ENCODE results near the gene NBEA.
"Not testable (repeated sequence)": the region's sequence is repeated elsewhere in the genome, so short reads cannot be mapped to it uniquely, and the experiment has no call there.

The NBEA gene

GRCh38 chr13:34944274-34944634 lies 2.2 kb downstream of the NBEA start:
- DNase-seq (ENCODE audit: extremely low read depth in 1 of 2, low read depth in 1 of 2), result no peak

DNA sequence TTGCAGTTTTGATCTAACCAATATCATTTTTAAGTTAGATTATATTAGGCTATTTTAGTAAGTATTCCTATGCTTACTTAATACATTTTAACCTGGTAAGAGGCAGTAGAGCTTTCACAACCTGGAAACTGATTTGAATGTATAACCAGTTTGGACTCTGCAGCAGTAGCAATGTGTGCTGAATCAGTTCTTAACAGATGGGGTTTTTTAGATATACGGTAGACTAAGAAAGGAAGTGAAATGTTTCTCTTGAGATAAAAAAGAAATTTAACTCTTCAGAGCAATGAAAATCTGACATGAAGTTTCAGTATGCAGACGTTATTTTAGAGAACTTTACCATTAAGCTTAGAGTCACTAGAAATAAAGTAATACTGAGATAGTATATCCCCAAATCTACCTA lies 2.7 kb downstream of the NBEA start:
- no peak for DNase-seq (ENCODE audit: extremely low read depth in 1 of 2, low read depth in 1 of 2)

DNA sequence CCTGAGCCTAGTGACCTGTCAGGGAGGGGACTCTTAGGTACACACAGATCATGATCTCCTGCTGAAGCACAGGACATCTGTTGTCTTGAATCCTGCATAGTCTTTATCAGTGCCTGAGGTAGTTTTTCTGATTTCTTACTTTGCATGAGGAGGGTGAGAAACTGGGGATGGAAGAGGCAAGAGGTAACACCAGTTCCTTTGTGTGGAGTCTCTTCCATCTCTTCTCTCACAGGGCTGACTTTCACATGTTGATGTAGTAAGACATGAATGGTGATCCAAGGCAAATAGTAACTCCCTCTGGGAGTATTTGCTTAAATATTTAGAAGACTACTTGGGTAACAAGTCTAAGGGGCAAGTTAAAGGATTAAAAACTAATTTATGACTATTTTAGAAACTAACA lies 9.5 kb downstream of the NBEA start:
- no peak for DNase-seq (ENCODE audit: extremely low read depth in 1 of 2, low read depth in 1 of 2)

DNA sequence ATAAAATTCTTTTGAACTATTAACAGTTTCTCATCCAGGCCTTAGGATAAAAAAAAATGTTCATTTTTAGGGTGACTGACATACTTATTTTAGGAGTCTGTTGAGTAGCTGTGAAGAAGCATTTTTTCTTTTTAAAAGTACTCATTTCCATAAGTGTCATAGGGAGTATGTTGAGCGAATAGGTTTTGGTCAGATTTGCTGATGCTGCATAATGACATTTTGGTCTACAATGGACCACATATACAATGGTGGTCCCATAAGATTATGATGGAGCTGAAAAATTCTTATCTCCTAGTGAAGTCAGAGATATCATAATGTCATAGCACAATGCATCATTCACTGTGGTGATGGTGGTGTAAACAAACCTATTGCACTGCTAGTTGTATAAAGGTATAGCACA lies 17.4 kb downstream of the NBEA start:
- DNase-seq (ENCODE audit: extremely low read depth in 1 of 2, low read depth in 1 of 2), result no peak

- DNase-seq (ENCODE audit: extremely low read depth in 1 of 2, low read depth in 1 of 2), result no peak
Observed at GRCh38 chr13:34964558-34964957, 22.5 kb downstream of the NBEA start.

GRCh38 chr13:34967851-34968562 lies 25.9 kb downstream of the NBEA start:
- no peak for DNase-seq (ENCODE audit: extremely low read depth in 1 of 2, low read depth in 1 of 2)

DNA sequence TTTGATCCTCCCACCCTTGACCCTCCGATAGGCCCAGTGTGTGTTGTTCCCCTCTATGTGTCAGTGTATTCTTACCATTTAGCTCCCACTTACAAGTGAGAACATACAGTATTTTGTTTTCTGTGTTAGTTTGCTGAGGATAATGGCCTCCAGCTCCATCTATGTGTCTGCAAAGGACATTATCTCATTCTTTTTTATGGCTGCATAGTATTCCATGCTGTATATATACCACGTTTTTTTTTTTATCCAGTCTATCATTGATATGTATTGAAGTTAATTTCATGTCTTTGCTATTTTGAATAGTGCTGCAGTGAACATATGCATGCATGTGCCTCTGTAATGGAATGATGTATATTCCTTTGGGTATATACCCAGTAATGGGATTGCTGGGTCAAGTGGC lies 27.5 kb downstream of the NBEA start:
- DNase-seq (ENCODE audit: extremely low read depth in 1 of 2, low read depth in 1 of 2), result not testable (repeated sequence)

- DNase-seq (ENCODE audit: extremely low read depth in 1 of 2, low read depth in 1 of 2), result no peak
Observed at GRCh38 chr13:34970961-34971360, 28.9 kb downstream of the NBEA start.

DNA sequence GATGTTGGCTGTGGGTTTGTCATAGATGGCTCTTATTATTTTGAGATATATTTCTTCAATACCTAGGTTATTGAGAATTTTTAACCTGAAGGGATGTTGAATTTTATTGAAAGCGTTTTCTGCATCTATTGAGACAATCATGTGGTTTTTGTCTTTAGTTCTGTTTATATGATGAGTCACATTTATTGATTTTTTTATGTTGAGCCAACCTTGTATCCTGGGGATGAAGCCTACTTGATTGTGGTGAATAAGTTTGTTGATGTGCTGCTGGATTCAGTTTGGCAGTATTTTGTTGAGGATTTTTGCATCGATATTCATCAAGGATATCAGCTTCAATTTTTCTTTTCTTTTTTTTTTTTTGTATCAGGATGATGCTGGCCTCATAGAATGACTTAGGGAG lies 29.4 kb downstream of the NBEA start:
- DNase-seq (ENCODE audit: extremely low read depth in 1 of 2, low read depth in 1 of 2), result no peak

DNA sequence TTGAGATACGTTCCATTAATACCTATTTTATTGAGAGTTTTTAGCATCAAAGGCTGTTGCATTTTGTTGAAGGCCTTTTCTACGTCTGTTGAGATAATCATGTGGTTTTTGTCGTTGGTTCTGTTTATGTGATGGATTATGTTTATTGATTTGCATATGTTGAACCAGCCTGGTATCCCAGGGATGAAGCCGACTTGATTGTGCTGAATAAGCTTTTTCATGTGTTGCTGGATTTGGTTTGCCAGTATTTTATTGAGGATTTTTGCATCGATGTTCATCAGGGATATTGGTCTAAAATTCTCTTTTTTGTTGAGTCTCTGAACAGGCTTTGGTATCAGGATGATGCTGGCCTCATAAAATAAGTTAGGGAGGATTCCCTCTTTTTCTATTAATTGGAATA lies 43.1 kb downstream of the NBEA start:
- DNase-seq (ENCODE audit: extremely low read depth in 1 of 2, low read depth in 1 of 2), result not testable (repeated sequence)

DNA sequence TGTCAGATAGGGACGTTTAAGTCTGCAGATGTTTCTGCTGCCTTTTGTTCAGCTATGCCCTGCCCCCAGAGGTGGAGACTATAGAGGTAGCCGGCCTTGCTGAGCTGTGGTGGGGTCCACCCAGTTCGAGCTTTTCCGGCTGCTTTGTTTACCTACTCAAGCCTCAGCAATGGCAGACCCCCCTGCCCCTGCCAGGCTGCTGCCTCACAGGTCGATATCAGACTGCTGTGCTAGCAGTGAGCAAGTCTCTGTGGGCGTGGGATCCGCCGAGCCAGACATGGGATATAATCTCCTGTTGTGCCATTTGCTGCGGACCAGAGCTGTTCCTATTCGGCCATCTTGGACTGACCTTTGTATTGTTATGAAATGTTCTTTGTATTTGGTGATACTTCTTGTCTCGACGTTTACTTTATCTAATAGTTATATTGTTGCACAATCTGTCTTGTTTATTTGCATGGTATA lies 46.3 kb downstream of the NBEA start:
- DNase-seq (ENCODE audit: extremely low read depth in 1 of 2, low read depth in 1 of 2), result no peak

GRCh38 chr13:34990399-34991214 lies 48.5 kb downstream of the NBEA start:
- DNase-seq (ENCODE audit: extremely low read depth in 1 of 2, low read depth in 1 of 2), result no peak

GRCh38 chr13:34993470-34993869 lies 51.4 kb downstream of the NBEA start:
- no peak for DNase-seq (ENCODE audit: extremely low read depth in 1 of 2, low read depth in 1 of 2)

- DNase-seq (ENCODE audit: extremely low read depth in 1 of 2, low read depth in 1 of 2), result not testable (repeated sequence)
Observed at GRCh38 chr13:35003734-35004133, 61.7 kb downstream of the NBEA start.

GRCh38 chr13:35005051-35005450 lies 63.0 kb downstream of the NBEA start:
- DNase-seq (ENCODE audit: extremely low read depth in 1 of 2, low read depth in 1 of 2), result no peak

GRCh38 chr13:35014606-35015213 lies 72.6 kb downstream of the NBEA start:
- no peak for DNase-seq (ENCODE audit: extremely low read depth in 1 of 2, low read depth in 1 of 2)

DNA sequence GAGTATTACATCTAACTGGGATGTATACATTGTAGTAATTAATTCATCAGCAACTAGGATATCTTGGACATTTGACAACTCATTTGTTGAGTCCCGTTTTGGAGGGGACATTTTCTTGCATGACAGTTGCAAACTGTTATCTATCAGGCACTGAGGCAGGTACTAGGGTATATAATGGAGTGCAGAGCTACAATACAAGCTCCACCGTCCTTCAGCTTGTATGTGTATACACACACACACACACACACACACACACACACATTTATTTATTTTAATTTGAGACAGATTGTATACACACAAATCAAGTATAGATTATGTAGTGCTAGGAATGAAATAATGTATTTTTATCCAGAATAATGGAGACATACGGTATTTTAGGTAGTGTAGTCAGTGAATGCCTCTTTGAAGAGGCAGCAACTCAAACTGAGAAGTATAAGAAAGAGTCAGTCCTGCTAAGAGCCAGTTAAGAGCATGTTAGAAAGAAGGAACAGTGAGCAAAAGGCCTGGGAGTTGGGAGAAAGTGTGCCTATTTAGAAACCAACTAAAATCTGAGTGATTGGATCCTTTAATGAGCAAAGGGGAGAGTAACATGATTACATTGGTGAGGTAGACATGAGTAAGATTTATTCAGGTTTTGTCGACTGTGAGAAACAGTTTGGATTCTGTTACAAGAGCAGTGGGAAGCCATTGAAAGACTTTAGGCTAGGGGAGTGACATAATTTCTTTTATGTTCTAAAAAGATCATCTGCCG lies 74.5 kb downstream of the NBEA start:
- no peak for DNase-seq (ENCODE audit: extremely low read depth in 1 of 2, low read depth in 1 of 2)

GRCh38 chr13:35025314-35025713 lies 83.2 kb downstream of the NBEA start:
- no peak for DNase-seq (ENCODE audit: extremely low read depth in 1 of 2, low read depth in 1 of 2)

- no peak for DNase-seq (ENCODE audit: extremely low read depth in 1 of 2, low read depth in 1 of 2)
Observed at GRCh38 chr13:35028338-35028867, 86.3 kb downstream of the NBEA start.

DNA sequence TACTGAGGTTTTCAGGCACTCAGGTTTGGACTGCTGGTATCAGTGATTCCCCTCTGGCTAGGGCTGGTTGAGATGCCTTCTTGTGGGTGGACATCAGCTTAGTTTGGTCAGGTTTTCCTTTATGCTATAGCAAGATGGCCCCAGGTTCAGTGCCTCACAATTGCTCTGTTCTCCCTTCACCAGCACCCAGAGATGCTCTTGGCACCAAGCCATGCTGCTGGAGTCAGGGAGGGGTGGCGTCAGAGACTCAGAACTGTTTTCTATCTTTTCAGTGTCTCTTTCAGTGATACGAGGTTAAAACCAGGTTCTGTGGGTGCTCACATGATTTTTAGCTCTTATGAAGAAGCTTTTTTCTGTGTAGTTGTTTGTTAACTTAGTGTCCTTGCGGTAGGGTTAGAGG lies 96.9 kb downstream of the NBEA start:
- no peak for DNase-seq (ENCODE audit: extremely low read depth in 1 of 2, low read depth in 1 of 2)

- no peak for DNase-seq (ENCODE audit: extremely low read depth in 1 of 2, low read depth in 1 of 2)
Observed at GRCh38 chr13:35046587-35046986, 104.5 kb downstream of the NBEA start.
